Hepatocyte (in vitro differentiated cells): ENCODE data around the gene CYB561D1. TPM values are rescaled to one million over a fixed set of nuclear protein-coding genes. Genes with fewer than 3 reads are reported as not detected.

Source experiments
- DNase-seq: peaks from one replicate; pipeline ENCODE4 v3.0.0-alpha.2; 2016; ENCODE audit warnings: low spot score
- H2AFZ ChIP-seq: fragments of 200-600 bp; sonication (generic); 2 replicates; pipeline ENCODE4 v1.6.0; 2016; ENCODE audit warnings: antibody characterized with exemption, mild to moderate bottlenecking
- H3K27ac ChIP-seq: fragments of 200-600 bp; sonication (generic); 2 replicates; pipeline ENCODE4 v1.5.1; 2016; ENCODE audit warnings: mild to moderate bottlenecking
- H3K27me3 ChIP-seq: fragments of 200-600 bp; sonication (generic); 2 replicates; pipeline ENCODE4 v1.6.1; 2016
- H3K36me3 ChIP-seq: fragments of 200-600 bp; sonication (generic); replicated peaks from 2 replicates; pipeline ENCODE4 v1.5.1; 2016; ENCODE audit warnings: low read depth; ENCODE audit not compliant: insufficient read depth
- H3K4me1 ChIP-seq: fragments of 200-600 bp; sonication (generic); 2 replicates; pipeline ENCODE4 v1.5.1; 2016; ENCODE audit warnings: mild to moderate bottlenecking, moderate library complexity; ENCODE audit not compliant: insufficient read depth
- H3K4me2 ChIP-seq: fragments of 200-600 bp; sonication (generic); 2 replicates; pipeline ENCODE4 v1.6.0; 2016
- H3K4me3 ChIP-seq: fragments of 200-600 bp; sonication (generic); 2 replicates; pipeline ENCODE4 v1.5.1; 2016; ENCODE audit warnings: mild to moderate bottlenecking
- H3K79me2 ChIP-seq: fragments of 200-600 bp; sonication (generic); 2 replicates; pipeline ENCODE4 v1.6.0; 2017; ENCODE audit warnings: mild to moderate bottlenecking
- H3K9me2 ChIP-seq: fragments of 200-600 bp; sonication (generic); replicated peaks from 2 replicates; pipeline ENCODE4 v1.6.0; 2017; ENCODE audit warnings: mild to moderate bottlenecking; ENCODE audit not compliant: insufficient read depth
- H3K9me3 ChIP-seq: fragments of 200-600 bp; sonication (generic); 2 replicates; pipeline ENCODE4 v1.5.1; 2016; ENCODE audit warnings: low read depth, mild to moderate bottlenecking
- H4K20me1 ChIP-seq: fragments of 200-600 bp; sonication (generic); 2 replicates; pipeline ENCODE4 v1.6.0; 2016; ENCODE audit warnings: mild to moderate bottlenecking; ENCODE audit not compliant: insufficient read depth, poor library complexity, severe bottlenecking
- EZH2 ChIP-seq: fragments of 200-600 bp; sonication (generic); IDR thresholded peaks from 2 replicates; pipeline ENCODE4 v1.6.1; 2016; ENCODE audit warnings: antibody characterized with exemption, mild to moderate bottlenecking, borderline replicate concordance
- EZH2phosphoT487 ChIP-seq: fragments of 200-600 bp; sonication (generic); IDR thresholded peaks from one replicate; pipeline ENCODE4 v1.6.1; 2018; ENCODE audit warnings: antibody characterized with exemption, mild to moderate bottlenecking, low read depth, moderate library complexity; ENCODE audit not compliant: unreplicated experiment, severe bottlenecking
- WGBS: methylation state at CpG from one replicate; pipeline ENCODE4 v1.1.6; 2016; ENCODE audit warnings: low lambda C conversion rate; ENCODE audit errors: missing lambda C conversion rate; 5-methylcytosine and 5-hydroxymethylcytosine counted together
- polyA plus RNA-seq: library from polyadenylated mRNA; unstranded; fragments of >200 nt; fragmentation: Nextera tagmentation; extraction: Ambion mirVana; gene quantifications from 2 replicates; pipeline ENCODE4 v1.2.1, GENCODE V29; 2016
- total RNA-seq: library from RNA; depleted of rRNA; stranded (reverse); fragments of >200 nt; gene quantifications from 2 replicates; pipeline ENCODE4 v1.2.3, GENCODE V29; 2014
- TF ChIP-seq, protein P1 (sequence below): fragments of 200-600 bp; sonication (generic); IDR thresholded peaks from 2 replicates; pipeline ENCODE4 v1.5.1; 2016; ENCODE audit warnings: antibody characterized with exemption, mild to moderate bottlenecking; ENCODE audit not compliant: poor library complexity

CYB561D1 gene
- total and polyA plus RNA-seq, 2 experiments from 2014 or later = 4.8 to 6.5 TPM

DNA sequence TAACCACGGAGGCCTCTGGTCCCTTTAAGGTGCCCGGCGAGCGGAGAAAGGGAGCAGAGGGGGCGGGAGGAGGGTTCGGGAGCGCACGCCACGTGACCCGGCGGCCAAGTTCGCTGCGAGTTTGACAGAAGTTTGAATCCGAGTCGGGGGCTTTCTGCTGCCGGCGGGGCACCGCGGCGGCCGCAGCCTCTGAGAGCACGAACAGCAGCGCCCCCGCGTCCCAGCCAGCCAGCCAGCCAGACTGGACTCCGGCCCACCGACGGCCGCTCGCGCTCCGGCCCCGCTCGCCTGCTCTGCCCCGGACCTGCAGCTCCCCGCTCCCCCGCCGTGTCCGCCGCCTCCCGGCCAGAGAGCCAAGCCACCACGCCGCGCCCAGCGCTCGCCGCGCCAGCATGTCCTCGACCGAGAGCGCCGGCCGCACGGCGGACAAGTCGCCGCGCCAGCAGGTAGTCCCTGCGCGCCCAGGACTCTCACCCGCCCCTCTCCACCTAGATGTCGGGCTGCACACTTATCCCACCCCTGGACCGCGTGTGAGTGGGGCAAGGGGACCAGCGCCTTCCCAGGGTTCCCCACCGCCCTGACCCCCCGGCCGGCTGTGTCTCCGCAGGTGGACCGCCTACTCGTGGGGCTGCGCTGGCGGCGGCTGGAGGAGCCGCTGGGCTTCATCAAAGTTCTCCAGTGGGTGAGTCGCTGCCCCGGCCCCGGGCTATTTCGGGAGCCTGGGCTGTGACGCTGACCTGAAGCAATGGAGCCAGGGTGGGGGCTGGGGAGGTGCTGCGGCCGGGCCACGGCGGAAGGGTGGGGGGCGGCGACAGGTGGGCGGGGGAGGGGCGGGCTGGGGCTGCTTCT, 27.2 kb upstream of the CYB561D1 start, which contains the start of gene SYPL2:
SYPL2 (plus strand) TSS at position 95 of the 849 bp plus-strand sequence; CDS start at position 393, 298 bp downstream.
- peak; percentile 58 for DNase-seq
- Histone ChIP-seq H3K27me3 (peaks cover 95% of the 10 kb centered on the region), H3K9me2 (no peaks in the 10 kb centered on the region), H3K27ac (no peak within 1 kb of the TSS), H3K4me3 (peak within 1 kb of the TSS; percentile 83), H3K79me2 (no peaks in the 10 kb centered on the region), H3K4me2 (peak within 1 kb of the TSS; percentile 99), H2AFZ (peak within 1 kb of the TSS; percentile 99), H3K4me1 (peaks cover 4% of the 10 kb centered on the region), H3K9me3 (no peaks in the 10 kb centered on the region), H4K20me1 (no peaks in the 10 kb centered on the region), H3K36me3 (no peaks in the 10 kb centered on the region)
- WGBS = 2% methylated on average over 50 of the region's 88 CpGs
- TF ChIP-seq EZH2phosphoT487 (peak; percentile 68), EZH2 (peak; percentile 62)
- TF ChIP-seq, protein P1, sequence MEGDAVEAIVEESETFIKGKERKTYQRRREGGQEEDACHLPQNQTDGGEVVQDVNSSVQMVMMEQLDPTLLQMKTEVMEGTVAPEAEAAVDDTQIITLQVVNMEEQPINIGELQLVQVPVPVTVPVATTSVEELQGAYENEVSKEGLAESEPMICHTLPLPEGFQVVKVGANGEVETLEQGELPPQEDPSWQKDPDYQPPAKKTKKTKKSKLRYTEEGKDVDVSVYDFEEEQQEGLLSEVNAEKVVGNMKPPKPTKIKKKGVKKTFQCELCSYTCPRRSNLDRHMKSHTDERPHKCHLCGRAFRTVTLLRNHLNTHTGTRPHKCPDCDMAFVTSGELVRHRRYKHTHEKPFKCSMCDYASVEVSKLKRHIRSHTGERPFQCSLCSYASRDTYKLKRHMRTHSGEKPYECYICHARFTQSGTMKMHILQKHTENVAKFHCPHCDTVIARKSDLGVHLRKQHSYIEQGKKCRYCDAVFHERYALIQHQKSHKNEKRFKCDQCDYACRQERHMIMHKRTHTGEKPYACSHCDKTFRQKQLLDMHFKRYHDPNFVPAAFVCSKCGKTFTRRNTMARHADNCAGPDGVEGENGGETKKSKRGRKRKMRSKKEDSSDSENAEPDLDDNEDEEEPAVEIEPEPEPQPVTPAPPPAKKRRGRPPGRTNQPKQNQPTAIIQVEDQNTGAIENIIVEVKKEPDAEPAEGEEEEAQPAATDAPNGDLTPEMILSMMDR = no peak

DNA sequence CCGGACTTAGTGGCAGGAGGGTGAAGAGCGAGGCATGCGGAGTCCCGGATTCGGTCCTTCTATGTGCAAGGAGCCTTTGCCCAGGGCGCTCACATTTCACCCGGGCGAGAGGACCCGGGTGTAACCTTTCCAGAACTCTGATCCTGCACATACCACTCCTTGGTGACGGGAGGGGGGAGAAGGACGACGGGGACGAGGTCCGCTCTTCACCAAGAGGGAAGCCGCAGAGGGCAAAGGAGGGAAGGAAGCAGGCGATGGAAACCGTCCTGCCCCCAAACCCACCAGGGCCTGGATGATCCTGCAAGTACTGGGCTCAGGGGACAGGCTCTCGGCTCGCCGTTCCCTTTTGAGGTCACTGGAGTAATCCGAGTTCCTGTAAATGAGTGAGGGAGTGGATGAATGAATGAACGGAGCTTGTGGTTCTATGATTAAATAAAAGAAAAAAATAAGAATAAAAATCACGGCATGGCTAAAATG, 26.6 kb upstream of the CYB561D1 start:
- no peaks in the 10 kb centered on the region for H3K9me3 ChIP-seq
- no peaks in the 10 kb centered on the region for H3K9me2 ChIP-seq
- peak overlapping the region; percentile 99 for H3K4me2 ChIP-seq
- no peaks in the 10 kb centered on the region for H3K79me2 ChIP-seq
- no peaks in the 10 kb centered on the region for H4K20me1 ChIP-seq
- no peaks in the 10 kb centered on the region for H3K36me3 ChIP-seq
- H2AFZ ChIP-seq = no peak overlapping the region
- H3K4me1 ChIP-seq = peaks cover 4% of the 10 kb centered on the region
- H3K27me3 ChIP-seq = peaks cover 95% of the 10 kb centered on the region
- TF ChIP-seq, protein P1 = no peak
- no peak for TF ChIP-seq EZH2
- 13% methylated on average over 17 of the region's 23 CpGs for WGBS
- no peak for DNase-seq
- no peak overlapping the region for H3K4me3 ChIP-seq
- no peak overlapping the region for H3K27ac ChIP-seq

DNA sequence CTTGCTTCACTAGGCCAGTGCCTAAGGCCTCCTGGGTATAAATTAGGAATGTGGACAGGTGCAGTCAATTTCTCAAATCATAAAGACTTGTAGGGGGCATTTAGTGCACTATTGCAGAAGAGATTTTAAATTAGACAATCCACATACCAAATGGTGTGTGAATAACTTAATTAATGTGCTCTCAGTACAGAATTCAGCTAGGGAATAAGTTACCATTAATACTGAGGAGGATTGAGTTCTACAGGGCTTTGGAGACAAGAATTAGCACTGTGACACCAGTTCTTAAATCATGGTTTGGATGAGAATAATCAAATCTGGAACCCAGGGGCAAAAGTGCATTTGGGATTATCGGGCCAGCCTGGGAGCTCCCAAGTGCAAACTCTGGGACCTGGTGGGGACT, 25.8 kb upstream of the CYB561D1 start:
- Histone ChIP-seq H3K9me3 (no peaks in the 10 kb centered on the region), H3K4me2 (no peak overlapping the region), H3K4me3 (no peak overlapping the region), H4K20me1 (no peaks in the 10 kb centered on the region), H3K79me2 (no peaks in the 10 kb centered on the region), H3K4me1 (peaks cover 4% of the 10 kb centered on the region), H2AFZ (no peak overlapping the region), H3K27me3 (peaks cover 93% of the 10 kb centered on the region), H3K36me3 (no peaks in the 10 kb centered on the region), H3K9me2 (no peaks in the 10 kb centered on the region), H3K27ac (no peak overlapping the region)
- WGBS = 80% methylated on average over 1 of the region's 1 CpG
- DNase-seq = no peak
- no peak for TF ChIP-seq EZH2phosphoT487
- TF ChIP-seq EZH2 = no peak

DNA sequence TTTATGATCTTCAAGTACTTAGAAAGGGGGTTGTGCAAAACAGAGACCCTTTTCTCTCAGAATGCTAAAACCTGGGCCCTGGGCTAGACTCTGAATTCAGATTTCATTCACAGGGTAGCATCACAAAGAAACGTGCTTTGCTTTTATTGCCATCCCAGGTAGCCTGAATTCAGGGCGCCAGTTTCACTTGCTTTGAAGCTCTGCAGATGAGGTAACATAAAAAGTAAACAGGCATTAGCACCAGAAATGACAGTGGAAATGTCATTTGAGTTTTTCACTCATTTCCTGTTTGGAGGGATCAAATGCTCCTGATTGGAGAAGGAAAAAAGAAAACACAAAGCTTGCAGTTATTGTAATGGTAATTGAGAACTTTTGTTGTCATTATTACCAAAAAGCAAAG, 25.0 kb upstream of the CYB561D1 start:
- Histone ChIP-seq H3K4me2 (no peak overlapping the region), H3K9me2 (no peaks in the 10 kb centered on the region), H4K20me1 (no peaks in the 10 kb centered on the region), H3K27ac (no peak overlapping the region), H3K36me3 (no peaks in the 10 kb centered on the region), H3K9me3 (no peaks in the 10 kb centered on the region), H3K4me3 (no peak overlapping the region), H3K27me3 (peaks cover 85% of the 10 kb centered on the region), H2AFZ (no peak overlapping the region), H3K79me2 (no peaks in the 10 kb centered on the region), H3K4me1 (peaks cover 4% of the 10 kb centered on the region)
- DNase-seq = no peak
- 23% methylated on average over 2 of the region's 2 CpGs for WGBS
- TF ChIP-seq, protein P1 = no peak
- no peak for TF ChIP-seq EZH2phosphoT487
